Uterus (tissue), 4 donors: Measurements from ENCODE around the gene RAD50. TPM values are rescaled to one million over a fixed set of nuclear protein-coding genes. Genes with fewer than 3 reads are reported as not detected.

Source experiments
- DNase-seq, 2 donors: peaks; one replicate each; pipeline ENCODE4 v3.0.0-alpha.2; 2019 to 2020
- H3K27ac ChIP-seq, 2 donors: fragments of 200-600 bp; sonication (generic); 1 replicate in 1 of 2; 2 replicates in 1 of 2; pipeline ENCODE4 v1.5.1; 2016 to 2018
- H3K27me3 ChIP-seq, 2 donors: fragments of 200-600 bp; sonication (generic); one replicate each; pipeline ENCODE4 v1.5.1; 2018 to 2019; ENCODE audit warnings: control low read depth in 1 of 2
- H3K36me3 ChIP-seq, 2 donors: fragments of 200-600 bp; sonication (generic); one replicate each; pipeline ENCODE4 v1.5.1; 2019; ENCODE audit warnings: control low read depth in 1 of 2
- H3K4me1 ChIP-seq, 2 donors: fragments of 200-600 bp; sonication (generic); one replicate each; pipeline ENCODE4 v1.5.1; 2018 to 2019; ENCODE audit warnings: control low read depth in 1 of 2
- H3K4me3 ChIP-seq, 2 donors: fragments of 200-600 bp; sonication (generic); 1 replicate in 1 of 2; 2 replicates in 1 of 2; pipeline ENCODE4 v1.5.1; 2018 to 2019; ENCODE audit warnings: mild to moderate bottlenecking in 1 of 2
- H3K9me3 ChIP-seq, 2 donors: fragments of 200-600 bp; sonication (generic); one replicate each; pipeline ENCODE4 v1.5.1; 2019; ENCODE audit warnings: control low read depth in 1 of 2
- CTCF ChIP-seq, 4 experiments: fragments of 200-600 bp in 2 of 4; fragments of 450-650 bp in 2 of 4; sonication (generic) in 2 of 4; IDR thresholded peaks; one replicate each; pipeline ENCODE4 v1.5.1; 2016 to 2019; ENCODE audit warnings: antibody characterized with exemption in 4 of 4, mild to moderate bottlenecking in 2 of 4, moderate library complexity in 1 of 4
- POLR2A ChIP-seq, 2 donors: fragments of 450-650 bp; IDR thresholded peaks; one replicate each; pipeline ENCODE4 v1.6.1; 2016; ENCODE audit warnings: antibody characterized with exemption in 2 of 2, mild to moderate bottlenecking in 1 of 2, moderate library complexity in 1 of 2
- intact Hi-C: fragments of 100-400 bp; cut with DNase I; formaldehyde crosslinking; loops from one replicate; pipeline ENCODE4 v1.15.1; 2023; ENCODE audit warnings: low total_unique reads
- total RNA-seq, 4 donors: library from RNA; depleted of rRNA in 3 of 4; stranded (reverse); fragments of >200 nt in 3 of 4; gene quantifications; one replicate each; pipeline versions ENCODE4 v1.1.0 to v1.2.4, GENCODE V29; 2014 to 2023
- donor health status: DM: yes; HTN: yes; CAD: no.

RAD50 gene
- total RNA-seq, 4 donors from 2014 or later, result 13.8 to 50.0 (median 32.6) TPM

DNA sequence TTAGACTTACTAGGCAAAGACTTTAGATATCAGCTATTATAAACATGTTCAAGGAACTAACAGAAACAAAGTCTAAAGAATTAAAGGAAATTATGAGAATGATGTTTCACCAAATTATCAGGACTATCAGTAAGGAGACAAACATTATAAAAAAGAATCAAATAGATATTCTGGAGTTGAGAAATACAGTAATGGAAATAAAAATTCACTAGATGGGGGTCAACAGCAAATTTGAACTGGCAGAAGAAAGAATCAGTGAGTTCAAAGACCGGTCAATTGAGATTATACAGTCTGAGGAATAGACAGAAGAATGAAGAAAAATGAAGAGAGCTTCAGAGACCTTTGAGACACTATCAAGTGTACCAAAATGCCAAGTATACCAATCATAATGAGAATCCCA, 91.6 kb downstream of the RAD50 start:
- Histone ChIP-seq H3K27ac (no peak overlapping the region), H3K36me3 (no peaks in the 10 kb centered on the region), H3K27me3 (peaks cover 0 to 5% of the 10 kb centered on the region in 2 donors), H3K4me1 (no peaks in the 10 kb centered on the region), H3K4me3 (no peak overlapping the region), H3K9me3 (no peaks in the 10 kb centered on the region)
- intact Hi-C loops, result no loop called here
- no peak for TF ChIP-seq CTCF (IDR thresholded peaks at IDR 0.05)
- no peak for TF ChIP-seq POLR2A (IDR thresholded peaks at IDR 0.05)
- no peak for DNase-seq

- no peak for DNase-seq
These were observed 95.2 kb downstream of the RAD50 start for GRCh38 chr5:132651838-132652469.

GRCh38 chr5:132653716-132654115, 96.9 kb downstream of the RAD50 start:
- H3K4me1 ChIP-seq, result peaks cover 0 to 11% of the 10 kb centered on the region in 2 donors
- no peaks in the 10 kb centered on the region for H3K36me3 ChIP-seq
- TF ChIP-seq CTCF (IDR thresholded peaks at IDR 0.05) (no peak), POLR2A (IDR thresholded peaks at IDR 0.05) (no peak)
- H3K27ac ChIP-seq, result no peak overlapping the region
- intact Hi-C loops, result no loop called here
- no peak for DNase-seq
- no peaks in the 10 kb centered on the region for H3K9me3 ChIP-seq
- no peak overlapping the region for H3K4me3 ChIP-seq
- H3K27me3 ChIP-seq, result peaks cover 10 to 13% of the 10 kb centered on the region in 2 donors

More at GRCh38 chr5:132651838-132652469, 95.2 kb downstream of the RAD50 start:
- peaks cover 0 to 11% of the 10 kb centered on the region in 2 donors for H3K4me1 ChIP-seq
- no peak overlapping the region for H3K4me3 ChIP-seq
- no peaks in the 10 kb centered on the region for H3K9me3 ChIP-seq
- H3K27ac ChIP-seq, result no peak overlapping the region
- H3K36me3 ChIP-seq, result no peaks in the 10 kb centered on the region
- intact Hi-C loops, result no loop called here
- H3K27me3 ChIP-seq, result peaks cover 10 to 13% of the 10 kb centered on the region in 2 donors
- TF ChIP-seq CTCF (IDR thresholded peaks at IDR 0.05), result no peak

DNA sequence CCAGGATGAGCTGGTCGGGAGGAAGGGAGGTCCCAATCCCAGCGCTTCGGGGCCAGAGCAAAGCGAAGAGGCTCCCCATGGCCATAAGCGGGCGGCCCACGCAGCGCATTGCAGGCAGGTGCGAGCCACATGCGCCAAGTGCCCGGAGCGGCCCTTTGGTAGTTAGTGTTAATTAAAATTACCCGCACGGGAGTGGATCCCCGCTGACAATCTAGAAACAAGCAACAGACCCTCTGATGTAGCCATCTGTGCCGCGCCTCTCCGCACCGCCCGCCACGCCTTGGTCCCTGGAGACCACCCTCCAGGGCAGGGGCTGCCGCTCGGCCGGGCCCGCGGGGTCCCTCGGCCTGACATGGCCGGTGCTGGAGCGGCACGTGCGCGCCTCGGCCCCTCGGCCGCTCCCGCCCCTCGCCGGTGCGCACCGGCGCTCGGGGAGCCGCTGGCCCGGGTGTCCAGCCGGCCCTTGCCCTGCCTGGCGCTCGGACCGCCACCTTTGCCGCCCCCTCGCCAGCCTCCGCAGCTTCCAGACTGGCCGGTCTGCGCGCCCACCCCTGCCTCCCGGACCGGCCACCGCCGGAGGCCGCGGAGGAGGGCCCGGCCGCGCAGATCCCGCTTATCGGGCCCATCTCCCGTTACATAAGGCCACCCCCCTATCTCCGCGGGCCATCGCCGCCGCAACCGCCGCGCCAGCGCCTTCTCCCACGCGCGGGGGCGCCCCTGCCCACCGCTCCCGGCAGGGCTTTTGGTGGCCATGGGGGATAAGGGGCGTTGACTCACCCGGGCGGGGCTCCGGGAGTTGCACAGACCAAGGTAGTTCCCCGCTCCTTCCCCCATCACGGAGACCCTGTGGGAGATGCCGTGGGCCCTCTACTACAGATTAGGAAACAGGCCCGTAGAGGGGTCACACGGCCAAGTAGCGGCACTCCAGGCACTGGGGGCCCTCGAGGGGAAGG, 99.3 kb downstream of the RAD50 start:
- TF ChIP-seq CTCF (IDR thresholded peaks at IDR 0.05) (no peak), POLR2A (IDR thresholded peaks at IDR 0.05) (no peak)
- H3K4me3 ChIP-seq, result peak overlapping the region in 1 of 2 donors; percentile 9
- intact Hi-C loops, result no loop called here
- H3K4me1 ChIP-seq, result peaks cover 0 to 11% of the 10 kb centered on the region in 2 donors
- DNase-seq, result no peak
- no peak overlapping the region for H3K27ac ChIP-seq
- no peaks in the 10 kb centered on the region for H3K36me3 ChIP-seq
- peaks cover 10 to 13% of the 10 kb centered on the region in 2 donors for H3K27me3 ChIP-seq
- H3K9me3 ChIP-seq, result no peaks in the 10 kb centered on the region
